Measurements from ENCODE around the gene MAP6.

Gene MAP6

GRCh38 chr11:75553182-75553581 lies 115.7 kb downstream of the MAP6 start:
- no peak for DNase-seq (ENCODE audit: low read depth in 3 of 3)

- no peak for DNase-seq (ENCODE audit: low read depth in 3 of 3)
Observed at GRCh38 chr11:75549370-75549958, 119.4 kb downstream of the MAP6 start.

DNA sequence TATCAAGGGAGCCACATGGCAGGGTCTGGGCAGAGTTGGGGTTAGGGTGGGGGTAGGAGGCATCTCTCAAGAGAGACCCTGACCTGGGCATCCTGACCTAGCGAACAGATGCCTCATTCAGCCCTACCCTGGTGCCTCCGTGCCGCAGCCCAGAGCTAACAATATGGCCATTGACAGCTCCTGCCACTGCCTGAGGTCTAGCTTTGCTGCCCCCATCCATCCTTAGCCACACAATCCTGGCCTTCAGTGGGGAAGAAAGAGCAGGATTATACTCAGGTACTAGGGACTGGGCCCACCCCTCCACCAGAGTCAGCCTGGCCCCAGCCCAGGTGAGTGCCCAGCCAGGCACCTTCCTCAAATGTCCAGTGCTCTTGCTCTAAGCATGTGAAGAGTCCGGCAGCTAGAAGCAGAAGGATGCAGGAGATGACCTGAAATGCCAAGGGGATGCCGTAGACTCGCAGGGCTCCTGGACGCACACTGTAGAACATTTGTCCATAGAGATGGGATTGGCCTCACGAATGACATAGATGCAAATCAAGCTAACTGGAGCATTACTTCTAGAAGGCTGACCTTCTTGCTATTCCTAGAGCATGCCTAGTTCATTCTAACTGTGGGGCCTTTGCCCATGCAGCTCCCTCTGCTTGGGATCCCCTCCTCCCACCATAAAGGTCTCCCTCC lies 120.1 kb downstream of the MAP6 start:
- DNase-seq (ENCODE audit: low read depth in 3 of 3) = no peak

GRCh38 chr11:75547617-75548058 lies 121.2 kb downstream of the MAP6 start:
- DNase-seq (ENCODE audit: low read depth in 3 of 3) = no peak

DNA sequence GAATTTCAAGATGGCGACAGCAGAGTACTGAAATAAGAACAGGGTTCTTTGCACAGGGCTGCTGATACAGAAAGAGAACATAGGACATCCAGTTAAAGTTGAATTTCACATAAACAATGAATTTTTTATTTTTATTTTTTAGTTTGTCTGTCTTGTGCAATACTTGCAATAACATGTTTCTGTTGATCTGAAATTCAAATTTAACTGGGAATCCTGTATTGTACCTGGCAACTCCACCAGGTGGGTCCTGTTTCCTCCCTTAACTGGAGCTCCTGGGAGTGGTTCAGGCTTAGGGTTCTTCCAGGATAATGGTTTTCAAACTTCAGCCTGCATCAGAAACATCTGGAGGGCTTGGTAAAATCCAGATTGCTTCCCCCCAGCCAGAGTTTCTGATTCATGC lies 121.7 kb downstream of the MAP6 start:
- no peak for DNase-seq (ENCODE audit: low read depth in 3 of 3)

- DNase-seq (ENCODE audit: low read depth in 3 of 3) = no peak
Observed at GRCh38 chr11:75543806-75544205, 125.0 kb downstream of the MAP6 start.

GRCh38 chr11:75542088-75542438 lies 126.8 kb downstream of the MAP6 start:
- DNase-seq (ENCODE audit: low read depth in 3 of 3) = no peak

- no peak for DNase-seq (ENCODE audit: low read depth in 3 of 3)
Observed at GRCh38 chr11:75541193-75542087, 127.4 kb downstream of the MAP6 start.

- no peak for DNase-seq (ENCODE audit: low read depth in 3 of 3)
Observed at GRCh38 chr11:75539459-75540334, 129.1 kb downstream of the MAP6 start.

DNA sequence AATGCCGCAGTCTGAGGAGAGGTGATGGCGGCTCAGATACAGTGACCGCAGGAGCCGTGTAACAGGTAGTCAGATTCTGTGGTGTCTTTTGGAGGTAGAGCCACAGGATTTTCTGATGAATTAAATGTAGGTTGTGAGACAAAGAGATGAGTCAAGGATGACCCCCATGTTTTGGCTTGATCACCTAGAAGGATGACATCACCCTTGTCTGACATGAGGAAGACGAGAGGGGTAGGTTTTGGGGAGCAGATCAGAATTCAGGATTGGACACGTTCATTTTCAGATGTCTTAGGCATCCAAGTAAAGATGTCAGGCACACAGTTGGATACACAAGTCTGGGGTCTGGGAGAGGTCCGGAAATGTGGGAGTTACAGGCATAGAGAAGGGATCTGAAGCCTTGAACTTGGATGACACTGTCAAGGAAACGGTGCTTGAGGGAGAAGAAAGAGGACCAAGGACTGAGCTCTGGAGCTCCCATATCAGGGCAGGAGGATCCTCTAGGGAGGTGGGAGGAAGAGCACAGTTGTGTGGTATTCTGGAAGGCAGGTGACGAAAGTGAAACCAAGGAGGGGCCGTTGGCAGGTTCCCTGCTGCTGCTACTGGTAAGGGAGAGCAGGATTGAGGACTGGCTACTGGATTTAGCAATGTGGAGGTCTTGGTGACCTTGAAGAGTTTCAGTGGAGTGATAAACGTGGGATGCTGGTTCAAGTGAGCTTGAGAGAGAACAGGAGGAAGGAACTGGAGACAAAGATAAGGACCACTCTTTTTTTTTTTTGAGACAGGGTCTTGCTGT lies 130.5 kb downstream of the MAP6 start:
- DNase-seq (ENCODE audit: low read depth in 3 of 3) = no peak

DNA sequence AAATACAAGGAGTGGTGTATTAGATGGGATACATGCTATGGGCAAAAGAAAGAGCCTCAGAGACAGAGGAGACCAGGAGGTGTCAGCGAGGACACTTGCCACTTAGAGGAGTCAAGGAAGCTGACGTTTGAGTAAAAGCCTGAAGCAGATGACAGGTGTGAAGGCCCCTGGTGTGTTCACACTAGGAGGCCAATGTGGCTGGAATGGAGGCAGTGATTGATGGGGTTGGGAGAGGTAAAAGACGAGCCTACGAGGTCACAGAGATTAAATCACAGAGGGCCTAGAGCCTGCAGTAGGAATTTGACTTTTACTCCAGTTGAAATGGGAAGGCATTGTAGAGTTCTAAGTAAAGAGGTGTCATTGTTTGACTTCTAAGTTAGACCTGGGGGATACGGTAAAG lies 131.1 kb downstream of the MAP6 start:
- DNase-seq (ENCODE audit: low read depth in 3 of 3) = no peak
